H9 (cell line): ENCODE measurements around the gene AKT3. TPM values are rescaled to one million over a fixed set of nuclear protein-coding genes. Genes with fewer than 3 reads are reported as not detected.

Experiments used
- DNase-seq: peaks from one replicate; pipeline ENCODE4 v3.0.0-alpha.2; 2017
- H2AFZ ChIP-seq: one replicate; pipeline ENCODE4 v1.6.1; 2013; ENCODE audit warnings: mild to moderate bottlenecking, low read length, control low read depth, moderate library complexity
- H2AK5ac ChIP-seq: 2 replicates; pipeline ENCODE4 v1.6.1; 2013; ENCODE audit warnings: low read length, control low read depth, mixed read lengths; ENCODE audit not compliant: insufficient read length
- H2BK120ac ChIP-seq: one replicate; pipeline ENCODE4 v1.6.1; 2013; ENCODE audit warnings: low read depth, mild to moderate bottlenecking, low read length, control low read depth, inconsistent platforms; ENCODE audit not compliant: poor library complexity, severe bottlenecking
- H2BK12ac ChIP-seq: 2 replicates; pipeline ENCODE4 v1.6.1; 2013; ENCODE audit warnings: low read length, control low read depth, mixed read lengths, low read depth; ENCODE audit not compliant: insufficient read length
- H2BK15ac ChIP-seq: 2 replicates; pipeline ENCODE4 v1.6.1; 2013; ENCODE audit warnings: low read depth, low read length, control low read depth
- H2BK20ac ChIP-seq: one replicate; pipeline ENCODE4 v1.6.1; 2013; ENCODE audit warnings: low read depth, mild to moderate bottlenecking, low read length, control low read depth, inconsistent platforms; ENCODE audit not compliant: poor library complexity, severe bottlenecking
- H2BK5ac ChIP-seq: 2 replicates; pipeline ENCODE4 v1.6.1; 2013; ENCODE audit warnings: low read length, control low read depth, mixed read lengths; ENCODE audit not compliant: insufficient read length
- H3K14ac ChIP-seq: 2 replicates; pipeline ENCODE4 v1.6.1; 2013; ENCODE audit warnings: low read length, control low read depth; ENCODE audit not compliant: insufficient read depth
- H3K18ac ChIP-seq: 2 replicates; pipeline ENCODE4 v1.6.1; 2013; ENCODE audit warnings: low read depth, mild to moderate bottlenecking, mixed read lengths, low read length, control low read depth; ENCODE audit not compliant: insufficient read length
- H3K23ac ChIP-seq: 2 replicates; pipeline ENCODE4 v1.6.1; 2013; ENCODE audit warnings: low read length, control low read depth, mixed read lengths, low read depth; ENCODE audit not compliant: insufficient read length
- H3K23me2 ChIP-seq: 2 replicates; pipeline ENCODE4 v1.6.1; 2013; ENCODE audit warnings: low read depth, mild to moderate bottlenecking, mixed read lengths, low read length, control low read depth; ENCODE audit not compliant: insufficient read length, poor library complexity, severe bottlenecking
- H3K27ac ChIP-seq: 2 replicates; pipeline ENCODE4 v1.5.1; 2013; ENCODE audit warnings: low read length, control low read depth, mixed read lengths, low read depth; ENCODE audit not compliant: insufficient read length
- H3K27me3 ChIP-seq: 2 replicates; pipeline ENCODE4 v1.6.1; 2013; ENCODE audit warnings: low read length, control low read depth, inconsistent platforms; ENCODE audit not compliant: insufficient read depth
- H3K4ac ChIP-seq: 2 replicates; pipeline ENCODE4 v1.6.1; 2013; ENCODE audit warnings: low read depth, mild to moderate bottlenecking, control low read depth, inconsistent platforms, low read length, moderate library complexity
- H3K4me1 ChIP-seq: 2 replicates; pipeline ENCODE4 v1.6.1; 2013; ENCODE audit warnings: low read length, control low read depth, inconsistent platforms; ENCODE audit not compliant: insufficient read depth
- H3K4me2 ChIP-seq: 2 replicates; pipeline ENCODE4 v1.6.1; 2013; ENCODE audit warnings: low read length, control low read depth, mixed read lengths; ENCODE audit not compliant: insufficient read length, insufficient read depth
- H3K56ac ChIP-seq: 2 replicates; pipeline ENCODE4 v1.6.1; 2013; ENCODE audit warnings: low read depth, mild to moderate bottlenecking, mixed read lengths, low read length, control low read depth; ENCODE audit not compliant: insufficient read length
- H3K79me1 ChIP-seq: 2 replicates; pipeline ENCODE4 v1.6.1; 2013; ENCODE audit warnings: low read depth, mild to moderate bottlenecking, moderate library complexity, low read length, control low read depth, inconsistent platforms; ENCODE audit not compliant: insufficient read depth, poor library complexity, severe bottlenecking
- H3K79me2 ChIP-seq: 2 replicates; pipeline ENCODE4 v1.6.1; 2013; ENCODE audit warnings: low read length, control low read depth, inconsistent platforms; ENCODE audit not compliant: insufficient read depth
- H3K9ac ChIP-seq: 2 replicates; pipeline ENCODE4 v1.6.1; 2013; ENCODE audit warnings: low read length, control low read depth, mixed read lengths; ENCODE audit not compliant: insufficient read length; ENCODE audit errors: extremely low read depth
- H3K9me3 ChIP-seq: one replicate; pipeline ENCODE4 v1.6.1; 2013; ENCODE audit warnings: low read depth, low read length, inconsistent platforms; ENCODE audit not compliant: control insufficient read depth
- H3T11ph ChIP-seq: one replicate; pipeline ENCODE4 v1.6.1; 2013; ENCODE audit warnings: mild to moderate bottlenecking, low read length, control low read depth, inconsistent platforms
- H4K20me1 ChIP-seq: one replicate; pipeline ENCODE4 v1.6.1; 2013; ENCODE audit not compliant: control insufficient read depth, insufficient read length, insufficient read depth
- H4K5ac ChIP-seq: 2 replicates; pipeline ENCODE4 v1.6.1; 2013; ENCODE audit warnings: low read depth, mild to moderate bottlenecking, mixed read lengths, low read length, control low read depth; ENCODE audit not compliant: insufficient read length
- H4K8ac ChIP-seq: replicated peaks from 2 replicates; pipeline ENCODE4 v1.6.1; 2013; ENCODE audit warnings: low read length, control low read depth, mixed read lengths, low read depth; ENCODE audit not compliant: insufficient read length
- H4K91ac ChIP-seq: 2 replicates; pipeline ENCODE4 v1.6.1; 2013; ENCODE audit warnings: low read depth, mild to moderate bottlenecking, moderate library complexity, mixed read lengths, low read length, control low read depth; ENCODE audit not compliant: insufficient read length
- H3K27ac Mint-ChIP-seq, 3 experiments: 2 replicates in 2 of 3; 3 replicates in 1 of 3; pipeline ENCODE4 v1.8.0; 2020 to 2021; ENCODE audit warnings: mixed read lengths in 3 of 3, mild to moderate bottlenecking in 1 of 3, moderate library complexity in 1 of 3
- H3K27me3 Mint-ChIP-seq: 2 replicates; pipeline ENCODE4 v1.8.0; 2021; ENCODE audit warnings: low read depth, mild to moderate bottlenecking, moderate library complexity, mixed read lengths
- H3K36me3 Mint-ChIP-seq, 3 experiments: 2 replicates in 2 of 3; 3 replicates in 1 of 3; pipeline ENCODE4 v1.8.0; 2020 to 2021; ENCODE audit warnings: low read depth in 3 of 3, mixed read lengths in 3 of 3; ENCODE audit not compliant: insufficient read depth in 1 of 3
- H3K4me1 Mint-ChIP-seq, 2 experiments: 2 replicates each; pipeline ENCODE4 v1.8.0; 2020; ENCODE audit warnings: mixed read lengths in 2 of 2
- H3K4me3 Mint-ChIP-seq, 2 experiments: 2 replicates in 1 of 2; 3 replicates in 1 of 2; pipeline ENCODE4 v1.8.0; 2020 to 2021; ENCODE audit warnings: mild to moderate bottlenecking in 2 of 2, mixed read lengths in 2 of 2, moderate library complexity in 1 of 2
- H3K9me3 Mint-ChIP-seq, 2 experiments: 2 replicates in 1 of 2; 3 replicates in 1 of 2; pipeline ENCODE4 v1.8.0; 2020; ENCODE audit warnings: mild to moderate bottlenecking in 2 of 2, mixed read lengths in 2 of 2, moderate library complexity in 1 of 2
- total RNA-seq: library from RNA; stranded (reverse); gene quantifications from 2 replicates; pipeline ENCODE4 v1.2.1, GENCODE V29; 2021
- TF ChIP-seq, protein P1 (sequence below): fragments of 200-600 bp; sonication (generic); conservative IDR thresholded peaks from 3 replicates; pipeline ENCODE4 v1.8.0; 2021; ENCODE audit warnings: antibody characterized with exemption, mild to moderate bottlenecking

Gene AKT3
- total RNA-seq, 1 experiment from 2014 or later: 27.8 TPM

DNA sequence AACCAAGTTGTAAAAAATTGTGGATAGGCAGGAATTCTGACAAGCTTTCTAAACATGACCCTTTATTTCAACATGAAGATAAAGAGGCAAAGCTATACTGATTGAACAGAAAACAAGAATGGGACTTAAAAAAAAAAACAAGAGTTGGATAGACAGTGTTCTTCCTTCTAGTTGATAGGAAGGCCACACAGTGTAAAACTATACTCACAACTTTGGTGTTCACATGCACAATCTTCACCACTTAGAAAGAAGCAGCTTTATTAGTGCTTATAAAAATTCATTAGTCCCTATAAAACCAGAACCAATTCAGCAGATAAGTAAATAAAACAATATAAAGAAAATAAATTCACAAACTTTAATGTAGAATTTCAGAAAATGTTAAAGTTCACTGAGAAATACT is 101.8 kb downstream of the AKT3 start:
- H3K4me3 Mint-ChIP-seq: no peak overlapping the region
- peaks cover 0 to 12% (median 8%) of the 10 kb centered on the region in 3 experiments; a peak in 6 of 7 replicates for H3K36me3 Mint-ChIP-seq
- Histone ChIP-seq H3K27ac (no peak overlapping the region), H3K4me1 (peaks cover 7% of the 10 kb centered on the region; the same call in 1 of the 2 replicates), H3K4ac (no peak overlapping the region), H3K56ac (no peak overlapping the region), H4K5ac (no peak overlapping the region), H3K23ac (no peak overlapping the region), H3K14ac (no peak overlapping the region), H3K18ac (no peak overlapping the region), H3K9ac (no peak overlapping the region), H2BK120ac (no peak overlapping the region), H3K79me2 (no peaks in the 10 kb centered on the region), H3K4me2 (no peak overlapping the region), H2BK15ac (no peak overlapping the region), H3K9me3 (no peaks in the 10 kb centered on the region), H3K79me1 (no peaks in the 10 kb centered on the region), H3K23me2 (no peaks in the 10 kb centered on the region), H4K20me1 (no peaks in the 10 kb centered on the region), H2BK12ac (no peak overlapping the region), H2AFZ (no peak overlapping the region), H3K27me3 (no peaks in the 10 kb centered on the region), H4K8ac (no peak overlapping the region), H2BK20ac (no peak overlapping the region), H3T11ph (no peak overlapping the region), H2AK5ac (no peak overlapping the region), H2BK5ac (no peak overlapping the region), H4K91ac (no peak overlapping the region)
- H3K9me3 Mint-ChIP-seq: no peaks in the 10 kb centered on the region; a peak in 1 of 5 replicates
- TF ChIP-seq, protein P1, sequence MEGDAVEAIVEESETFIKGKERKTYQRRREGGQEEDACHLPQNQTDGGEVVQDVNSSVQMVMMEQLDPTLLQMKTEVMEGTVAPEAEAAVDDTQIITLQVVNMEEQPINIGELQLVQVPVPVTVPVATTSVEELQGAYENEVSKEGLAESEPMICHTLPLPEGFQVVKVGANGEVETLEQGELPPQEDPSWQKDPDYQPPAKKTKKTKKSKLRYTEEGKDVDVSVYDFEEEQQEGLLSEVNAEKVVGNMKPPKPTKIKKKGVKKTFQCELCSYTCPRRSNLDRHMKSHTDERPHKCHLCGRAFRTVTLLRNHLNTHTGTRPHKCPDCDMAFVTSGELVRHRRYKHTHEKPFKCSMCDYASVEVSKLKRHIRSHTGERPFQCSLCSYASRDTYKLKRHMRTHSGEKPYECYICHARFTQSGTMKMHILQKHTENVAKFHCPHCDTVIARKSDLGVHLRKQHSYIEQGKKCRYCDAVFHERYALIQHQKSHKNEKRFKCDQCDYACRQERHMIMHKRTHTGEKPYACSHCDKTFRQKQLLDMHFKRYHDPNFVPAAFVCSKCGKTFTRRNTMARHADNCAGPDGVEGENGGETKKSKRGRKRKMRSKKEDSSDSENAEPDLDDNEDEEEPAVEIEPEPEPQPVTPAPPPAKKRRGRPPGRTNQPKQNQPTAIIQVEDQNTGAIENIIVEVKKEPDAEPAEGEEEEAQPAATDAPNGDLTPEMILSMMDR: no peak
- peaks cover 37 to 44% of the 10 kb centered on the region in 2 experiments for H3K4me1 Mint-ChIP-seq
- H3K27ac Mint-ChIP-seq: 0 out of 7 replicates have a peak overlapping the region, but pooled peaks of 1 of the 3 experiments have one; percentile 13
- no peak for DNase-seq
- no peaks in the 10 kb centered on the region for H3K27me3 Mint-ChIP-seq
